Testis (tissue), 3 donors: ENCODE results near the gene GAB2. TPM values are rescaled to one million over a fixed set of nuclear protein-coding genes. Genes with fewer than 3 reads are reported as not detected.

ENCODE experiments used
- DNase-seq: peaks from one replicate; pipeline ENCODE4 v3.0.0-alpha.2; 2019
- H3K27ac ChIP-seq, 2 donors: fragments of 200-600 bp; sonication (generic); one replicate each; pipeline ENCODE4 v1.5.1; 2019
- H3K27me3 ChIP-seq: fragments of 200-600 bp; sonication (generic); one replicate; pipeline ENCODE4 v1.5.1; 2019
- H3K36me3 ChIP-seq: fragments of 200-600 bp; sonication (generic); one replicate; pipeline ENCODE4 v1.5.1; 2017; ENCODE audit warnings: low read depth; ENCODE audit errors: missing control alignments
- H3K4me1 ChIP-seq: fragments of 200-600 bp; sonication (generic); one replicate; pipeline ENCODE4 v1.5.1; 2019
- H3K4me3 ChIP-seq, 2 donors: fragments of 200-600 bp; sonication (generic); one replicate each; pipeline ENCODE4 v1.5.1; 2017 to 2019
- H3K9me3 ChIP-seq: fragments of 200-600 bp; sonication (generic); one replicate; pipeline ENCODE4 v1.5.1; 2017
- CTCF ChIP-seq, 3 experiments: fragments of 450-650 bp in 2 of 3; fragments of 200-600 bp in 1 of 3; sonication (generic) in 1 of 3; IDR thresholded peaks; one replicate each; pipeline ENCODE4 v1.5.1; 2016 to 2019; ENCODE audit warnings: antibody characterized with exemption in 3 of 3, mild to moderate bottlenecking in 2 of 3, moderate library complexity in 1 of 3
- POLR2A ChIP-seq: fragments of 450-650 bp; IDR thresholded peaks from one replicate; pipeline ENCODE4 v1.6.1; 2017; ENCODE audit warnings: antibody characterized with exemption, mild to moderate bottlenecking, moderate library complexity
- WGBS, 2 donors: methylation state at CpG; one replicate each; pipeline ENCODE4 v1.1.5; 2018; 5-methylcytosine and 5-hydroxymethylcytosine counted together
- intact Hi-C: fragments of 100-400 bp; cut with DNase I; formaldehyde crosslinking; loops from one replicate; pipeline ENCODE4 v1.15.1; 2023; ENCODE audit warnings: low total_unique reads
- polyA plus RNA-seq: library from polyadenylated mRNA; stranded (reverse); fragments of 350-450 nt; fragmentation: Illumina TruSeq; extraction: RNeasy Lipid Tissue Mini Kit (QIAGEN cat#74804); gene quantifications from one replicate; pipeline ENCODE4 v1.2.3, GENCODE V29; 2014; ENCODE audit warnings: low read depth, low replicate concordance; ENCODE audit not compliant: insufficient read depth
- total RNA-seq, 2 donors: library from RNA; depleted of rRNA; stranded (reverse); fragments of >200 nt; gene quantifications; one replicate each; pipeline ENCODE4 v1.2.3, GENCODE V29; 2016

Gene GAB2
- total and polyA plus RNA-seq, 3 donors from 2014 or later, result 9.2 to 14.3 (median 10.9) TPM

- WGBS, 2 donors, result 1% methylated on average over 38 of the region's 38 CpGs
- TF ChIP-seq CTCF (IDR thresholded peaks at IDR 0.05) (peak; percentile 11 to 59 (median 34)), POLR2A (no peak)
- Histone ChIP-seq H3K36me3 (no peaks in the 10 kb centered on the region), H3K4me3 (peak overlapping the region; percentile 81 to 86), H3K4me1 (peaks cover 5% of the 10 kb centered on the region), H3K9me3 (no peaks in the 10 kb centered on the region), H3K27ac (peak overlapping the region; percentile 89 to 94), H3K27me3 (no peaks in the 10 kb centered on the region)
- DNase-seq, result peak; percentile 81
- intact Hi-C loops, result loop anchor here (10.0 kb wide), 1 partner anchor 148 kb away; no protein-coding TSS in a partner anchor
Observed at GRCh38 chr11:78416285-78417174, 1.1 kb downstream of the GAB2 start.

GRCh38 chr11:78415338-78415737 is 2.3 kb downstream of the GAB2 start:
- H3K9me3 ChIP-seq, result no peaks in the 10 kb centered on the region
- H3K27ac ChIP-seq, result no peak overlapping the region
- H3K4me3 ChIP-seq, result no peak overlapping the region
- no peak for TF ChIP-seq POLR2A
- intact Hi-C loops, result loop anchor here (10.0 kb wide), 1 partner anchor 149 kb away; no protein-coding TSS in a partner anchor
- no peaks in the 10 kb centered on the region for H3K27me3 ChIP-seq
- H3K4me1 ChIP-seq, result peaks cover 5% of the 10 kb centered on the region
- H3K36me3 ChIP-seq, result no peaks in the 10 kb centered on the region
- 41 to 44% methylated on average over 4 of the region's 4 CpGs for WGBS, 2 donors
- no peak for DNase-seq

DNA sequence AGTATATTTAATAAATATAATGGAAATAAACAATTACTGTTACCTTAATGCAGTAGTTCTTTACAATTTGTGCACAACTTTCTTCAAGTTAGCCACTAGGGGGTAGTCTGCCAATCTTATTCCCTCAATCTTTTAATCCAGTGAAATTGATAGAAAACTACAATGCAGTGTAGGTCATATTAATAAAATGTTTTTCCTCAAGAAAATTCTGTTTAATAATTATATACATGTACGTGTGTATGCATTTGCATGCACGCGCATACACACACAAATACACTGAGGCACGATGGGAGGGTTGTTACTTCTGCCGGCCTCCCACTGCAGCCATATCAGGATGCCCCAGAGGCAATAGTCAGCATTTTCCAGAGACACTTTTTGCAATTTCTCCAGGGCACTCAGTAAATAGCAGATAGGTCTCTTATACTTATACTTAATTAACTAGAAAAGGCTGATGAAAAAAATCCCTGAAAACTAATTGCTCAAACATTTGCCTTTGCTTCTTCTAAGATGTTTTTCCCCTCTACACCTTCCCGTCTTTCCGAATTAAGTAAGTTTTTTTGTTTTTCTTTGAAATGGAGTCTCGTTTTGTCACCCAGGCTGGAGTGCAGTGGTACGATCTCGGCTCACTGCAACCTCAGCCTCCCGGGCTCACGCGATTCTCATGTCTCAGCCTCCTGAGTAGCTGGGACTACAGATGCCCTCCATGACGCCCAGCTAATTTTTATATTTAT is 3.1 kb downstream of the GAB2 start:
- Histone ChIP-seq H3K4me1 (peaks cover 5% of the 10 kb centered on the region), H3K27me3 (no peaks in the 10 kb centered on the region), H3K9me3 (no peaks in the 10 kb centered on the region), H3K27ac (no peak overlapping the region), H3K36me3 (no peaks in the 10 kb centered on the region), H3K4me3 (no peak overlapping the region)
- TF ChIP-seq CTCF (IDR thresholded peaks at IDR 0.05) (peak in 1 of 3 experiments; percentile 74), POLR2A (no peak)
- WGBS, 2 donors, result 86 to 94% methylated on average over 14 of the region's 14 CpGs
- DNase-seq, result no peak
- intact Hi-C loops, result loop anchor here (10.0 kb wide), 1 partner anchor 150 kb away; no protein-coding TSS in a partner anchor

DNA sequence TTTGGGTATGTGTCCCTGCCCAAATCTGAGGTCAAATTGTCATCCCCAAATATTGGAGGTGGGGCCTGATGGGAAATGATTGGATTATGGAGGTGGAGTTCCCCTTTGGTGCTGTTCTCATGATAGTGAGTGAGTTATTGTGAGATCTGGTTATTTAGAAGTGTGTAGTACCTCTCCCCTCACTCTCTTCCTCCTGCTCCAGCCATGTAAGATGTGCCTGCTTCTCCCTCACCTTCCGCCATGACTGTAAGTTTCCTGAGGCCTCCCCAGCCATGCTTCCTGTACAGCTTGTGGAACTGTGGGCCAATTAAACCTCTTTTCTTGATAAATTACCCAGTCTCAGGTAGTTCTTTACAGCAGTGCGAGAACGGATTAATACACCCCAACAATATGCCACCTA is 9.0 kb downstream of the GAB2 start:
- H3K4me3 ChIP-seq, result no peak overlapping the region
- no peaks in the 10 kb centered on the region for H3K36me3 ChIP-seq
- no peaks in the 10 kb centered on the region for H3K9me3 ChIP-seq
- H3K27me3 ChIP-seq, result no peaks in the 10 kb centered on the region
- DNase-seq, result no peak
- 96 to 100% methylated on average over 3 of the region's 3 CpGs for WGBS, 2 donors
- H3K27ac ChIP-seq, result no peak overlapping the region
- no peak for TF ChIP-seq POLR2A
- TF ChIP-seq CTCF (IDR thresholded peaks at IDR 0.05), result no peak
- intact Hi-C loops, result no loop called here
- H3K4me1 ChIP-seq, result no peaks in the 10 kb centered on the region

DNA sequence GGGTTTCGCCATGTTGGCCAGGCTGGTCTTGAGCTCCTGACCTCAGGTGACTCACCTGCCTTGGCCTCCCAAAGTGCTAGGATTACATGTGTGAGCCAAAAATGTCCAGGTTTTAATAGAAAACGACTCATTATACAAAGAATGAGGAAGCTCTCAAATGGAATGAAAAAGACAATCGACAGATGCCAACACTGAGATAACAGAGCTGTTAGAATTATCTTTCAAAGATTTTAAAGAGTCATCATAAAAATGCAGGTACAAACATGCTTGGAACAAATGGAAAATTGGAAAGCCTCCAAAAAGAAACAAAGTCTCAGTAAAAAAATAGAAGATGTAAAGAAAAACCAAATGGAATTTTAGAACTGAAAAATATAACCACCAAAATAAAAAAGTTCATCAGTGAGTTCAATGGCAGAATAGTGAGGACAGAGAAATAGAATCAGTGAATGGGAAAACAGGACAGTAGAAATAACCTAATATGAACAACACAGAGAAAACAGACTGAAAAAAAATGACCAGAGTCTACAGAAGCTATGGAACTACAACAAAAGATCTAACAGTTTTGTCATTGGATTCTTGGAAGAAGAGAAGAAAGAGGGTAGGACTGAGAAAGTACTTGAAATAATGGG is 10.9 kb downstream of the GAB2 start:
- H3K9me3 ChIP-seq, result no peaks in the 10 kb centered on the region
- TF ChIP-seq CTCF (IDR thresholded peaks at IDR 0.05) (no peak), POLR2A (no peak)
- H3K4me1 ChIP-seq, result no peaks in the 10 kb centered on the region
- intact Hi-C loops, result no loop called here
- DNase-seq, result no peak
- H3K36me3 ChIP-seq, result no peaks in the 10 kb centered on the region
- no peak overlapping the region for H3K27ac ChIP-seq
- no peaks in the 10 kb centered on the region for H3K27me3 ChIP-seq
- H3K4me3 ChIP-seq, result no peak overlapping the region
- 87 to 94% methylated on average over 3 of the region's 3 CpGs for WGBS, 2 donors
